Memory B cell (primary cell): ENCODE results near the gene PFAS.
"Not testable (repeated sequence)": the region's sequence is repeated elsewhere in the genome, so short reads cannot be mapped to it uniquely, and the experiment has no call there.

ENCODE experiments used
- ATAC-seq: fragments of 150-1000 bp; cut with Tn5 transposase; 2 replicates; pipeline ENCODE4 v1.10.0; 2021; ENCODE audit warnings: low read depth, mild to moderate bottlenecking, moderate library complexity
- DNase-seq, 2 donors: peaks; one replicate each; pipeline ENCODE4 v3.0.0; 2022; ENCODE audit warnings: low spot score in 2 of 2
- H3K27ac Mint-ChIP-seq: one replicate; pipeline ENCODE4 v1.8.0; 2022; ENCODE audit warnings: mild to moderate bottlenecking, moderate library complexity, mixed read lengths
- H3K27me3 Mint-ChIP-seq: one replicate; pipeline ENCODE4 v1.8.0; 2022; ENCODE audit warnings: mixed read lengths
- H3K36me3 Mint-ChIP-seq: one replicate; pipeline ENCODE4 v1.8.0; 2022; ENCODE audit warnings: mild to moderate bottlenecking, mixed read lengths
- H3K4me1 Mint-ChIP-seq: one replicate; pipeline ENCODE4 v1.8.0; 2022; ENCODE audit warnings: mixed read lengths
- H3K4me3 Mint-ChIP-seq: one replicate; pipeline ENCODE4 v1.8.0; 2022; ENCODE audit warnings: mild to moderate bottlenecking, moderate library complexity, mixed read lengths
- H3K9me3 Mint-ChIP-seq: one replicate; pipeline ENCODE4 v1.8.0; 2022; ENCODE audit warnings: mixed read lengths

Gene PFAS, protein sequence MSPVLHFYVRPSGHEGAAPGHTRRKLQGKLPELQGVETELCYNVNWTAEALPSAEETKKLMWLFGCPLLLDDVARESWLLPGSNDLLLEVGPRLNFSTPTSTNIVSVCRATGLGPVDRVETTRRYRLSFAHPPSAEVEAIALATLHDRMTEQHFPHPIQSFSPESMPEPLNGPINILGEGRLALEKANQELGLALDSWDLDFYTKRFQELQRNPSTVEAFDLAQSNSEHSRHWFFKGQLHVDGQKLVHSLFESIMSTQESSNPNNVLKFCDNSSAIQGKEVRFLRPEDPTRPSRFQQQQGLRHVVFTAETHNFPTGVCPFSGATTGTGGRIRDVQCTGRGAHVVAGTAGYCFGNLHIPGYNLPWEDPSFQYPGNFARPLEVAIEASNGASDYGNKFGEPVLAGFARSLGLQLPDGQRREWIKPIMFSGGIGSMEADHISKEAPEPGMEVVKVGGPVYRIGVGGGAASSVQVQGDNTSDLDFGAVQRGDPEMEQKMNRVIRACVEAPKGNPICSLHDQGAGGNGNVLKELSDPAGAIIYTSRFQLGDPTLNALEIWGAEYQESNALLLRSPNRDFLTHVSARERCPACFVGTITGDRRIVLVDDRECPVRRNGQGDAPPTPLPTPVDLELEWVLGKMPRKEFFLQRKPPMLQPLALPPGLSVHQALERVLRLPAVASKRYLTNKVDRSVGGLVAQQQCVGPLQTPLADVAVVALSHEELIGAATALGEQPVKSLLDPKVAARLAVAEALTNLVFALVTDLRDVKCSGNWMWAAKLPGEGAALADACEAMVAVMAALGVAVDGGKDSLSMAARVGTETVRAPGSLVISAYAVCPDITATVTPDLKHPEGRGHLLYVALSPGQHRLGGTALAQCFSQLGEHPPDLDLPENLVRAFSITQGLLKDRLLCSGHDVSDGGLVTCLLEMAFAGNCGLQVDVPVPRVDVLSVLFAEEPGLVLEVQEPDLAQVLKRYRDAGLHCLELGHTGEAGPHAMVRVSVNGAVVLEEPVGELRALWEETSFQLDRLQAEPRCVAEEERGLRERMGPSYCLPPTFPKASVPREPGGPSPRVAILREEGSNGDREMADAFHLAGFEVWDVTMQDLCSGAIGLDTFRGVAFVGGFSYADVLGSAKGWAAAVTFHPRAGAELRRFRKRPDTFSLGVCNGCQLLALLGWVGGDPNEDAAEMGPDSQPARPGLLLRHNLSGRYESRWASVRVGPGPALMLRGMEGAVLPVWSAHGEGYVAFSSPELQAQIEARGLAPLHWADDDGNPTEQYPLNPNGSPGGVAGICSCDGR (N-terminal part only)

DNA sequence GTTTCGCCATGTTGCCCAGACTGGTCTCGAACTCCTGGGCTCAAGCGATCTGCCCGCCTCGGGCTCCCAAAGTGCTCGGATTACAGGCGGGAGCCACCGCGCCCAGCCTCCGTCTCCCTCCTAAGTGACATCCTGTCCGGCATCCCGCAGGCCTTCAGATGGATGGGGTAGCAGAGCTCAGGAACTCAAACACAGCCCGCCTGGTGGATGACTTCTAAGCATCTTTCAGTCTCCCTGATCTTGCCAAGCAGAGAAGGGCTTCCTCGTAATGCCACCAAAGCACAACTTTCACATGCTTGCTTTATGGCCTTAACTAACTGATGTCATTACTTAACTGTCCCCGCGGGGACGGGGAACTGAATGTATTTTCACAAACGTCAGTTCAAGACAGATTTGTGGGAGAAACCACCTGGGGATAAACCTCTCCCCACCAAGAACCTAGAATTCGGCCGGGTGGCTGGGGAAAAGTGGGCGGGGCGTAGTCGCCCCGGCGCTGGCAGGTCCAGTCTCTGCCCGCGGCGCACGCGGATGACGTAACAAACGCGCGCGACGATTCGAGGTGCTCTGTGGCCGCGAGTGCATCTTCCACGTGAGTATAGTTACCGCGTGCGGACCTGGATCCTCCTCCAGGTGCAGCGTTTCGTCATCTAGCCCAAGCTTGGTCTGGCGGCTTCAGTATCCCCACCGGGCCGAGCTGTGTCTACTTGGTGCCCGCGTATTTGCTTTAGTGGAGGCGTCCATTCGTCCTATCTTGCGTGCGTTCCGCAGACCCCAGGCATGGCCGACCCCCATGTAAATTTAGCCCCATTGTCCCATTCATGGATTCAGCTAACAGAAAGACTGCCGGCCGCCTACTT, at the start of gene PFAS:
Gene PFAS, plus strand, starts transcription at position 539 of the 857 bp plus-strand sequence. CDS start 4,649 bp downstream, outside the sequence.
- Mint-ChIP-seq H3K27me3 (no peaks in the 10 kb centered on the region), H3K4me1 (peaks cover 31% of the 10 kb centered on the region), H3K27ac (peak within 1 kb of the TSS; percentile 100), H3K36me3 (peaks cover 13% of the 10 kb centered on the region), H3K4me3 (peak within 1 kb of the TSS; percentile 98), H3K9me3 (no peaks in the 10 kb centered on the region)
- ATAC-seq = peak; percentile 54
- peak; percentile 97 to 99 for DNase-seq

DNA sequence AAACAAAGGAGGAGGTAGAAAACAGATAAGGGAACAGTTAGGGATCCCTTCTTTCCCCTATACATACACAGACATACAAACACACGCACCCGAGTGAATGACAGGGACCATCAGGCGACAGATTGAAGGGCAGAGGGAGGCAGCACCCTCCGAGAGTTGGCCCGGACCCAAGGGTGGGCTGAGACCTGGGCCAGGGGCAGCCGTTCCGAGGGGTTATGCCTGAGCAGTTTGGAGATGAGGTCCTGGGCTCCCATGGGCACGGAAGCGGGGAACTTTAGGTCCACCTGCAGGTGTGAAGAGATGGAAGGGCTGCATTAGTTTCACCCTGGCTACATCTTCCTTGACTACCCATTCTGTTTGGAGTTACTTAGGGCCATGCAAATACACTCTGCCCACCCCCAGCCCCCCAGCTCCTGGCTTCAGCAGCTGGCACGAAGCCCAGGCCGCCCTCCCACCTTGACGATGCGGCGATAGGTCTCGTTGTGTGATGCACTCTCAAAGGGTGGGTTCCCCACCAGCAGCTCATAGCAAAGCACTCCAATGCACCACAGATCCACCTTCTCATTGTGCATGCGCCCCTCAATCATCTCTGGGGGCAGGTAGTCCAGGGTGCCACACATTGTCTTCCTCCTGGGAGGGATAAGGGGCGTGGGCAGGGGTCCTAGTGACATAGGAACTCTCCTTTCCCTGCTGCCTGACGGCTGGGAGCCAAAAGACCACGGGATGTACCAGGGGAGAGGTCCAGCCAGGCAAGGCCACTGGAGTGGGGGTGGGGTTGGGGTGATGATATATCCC, 44.1 kb upstream of the PFAS start:
- H3K27me3 Mint-ChIP-seq = no peaks in the 10 kb centered on the region
- no peak for ATAC-seq
- no peak overlapping the region for H3K4me3 Mint-ChIP-seq
- no peak for DNase-seq
- no peaks in the 10 kb centered on the region for H3K9me3 Mint-ChIP-seq
- H3K36me3 Mint-ChIP-seq = no peaks in the 10 kb centered on the region
- H3K27ac Mint-ChIP-seq = no peak overlapping the region
- peaks cover 5% of the 10 kb centered on the region for H3K4me1 Mint-ChIP-seq

DNA sequence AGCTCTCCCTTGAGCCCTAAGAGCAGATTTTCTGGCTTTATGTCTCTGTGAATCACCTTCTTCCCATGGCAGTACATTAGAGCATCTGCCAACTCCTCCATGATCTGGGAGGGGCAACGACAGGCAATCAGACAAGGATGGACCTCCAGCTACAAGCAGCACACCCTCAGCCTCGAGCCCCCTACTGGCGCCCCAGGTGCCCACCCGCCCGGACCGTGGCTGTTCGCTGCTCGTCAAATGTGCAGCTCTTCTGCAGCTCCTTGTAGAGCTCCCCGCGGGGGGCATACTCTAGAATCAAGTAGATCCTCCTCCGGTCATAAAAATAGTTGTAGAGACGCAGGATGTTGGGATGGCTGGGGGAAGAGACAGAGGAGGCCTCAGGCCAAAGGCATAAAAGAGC, 42.6 kb upstream of the PFAS start:
- H3K27ac Mint-ChIP-seq = no peak overlapping the region
- DNase-seq = no peak
- H3K4me3 Mint-ChIP-seq = no peak overlapping the region

DNA sequence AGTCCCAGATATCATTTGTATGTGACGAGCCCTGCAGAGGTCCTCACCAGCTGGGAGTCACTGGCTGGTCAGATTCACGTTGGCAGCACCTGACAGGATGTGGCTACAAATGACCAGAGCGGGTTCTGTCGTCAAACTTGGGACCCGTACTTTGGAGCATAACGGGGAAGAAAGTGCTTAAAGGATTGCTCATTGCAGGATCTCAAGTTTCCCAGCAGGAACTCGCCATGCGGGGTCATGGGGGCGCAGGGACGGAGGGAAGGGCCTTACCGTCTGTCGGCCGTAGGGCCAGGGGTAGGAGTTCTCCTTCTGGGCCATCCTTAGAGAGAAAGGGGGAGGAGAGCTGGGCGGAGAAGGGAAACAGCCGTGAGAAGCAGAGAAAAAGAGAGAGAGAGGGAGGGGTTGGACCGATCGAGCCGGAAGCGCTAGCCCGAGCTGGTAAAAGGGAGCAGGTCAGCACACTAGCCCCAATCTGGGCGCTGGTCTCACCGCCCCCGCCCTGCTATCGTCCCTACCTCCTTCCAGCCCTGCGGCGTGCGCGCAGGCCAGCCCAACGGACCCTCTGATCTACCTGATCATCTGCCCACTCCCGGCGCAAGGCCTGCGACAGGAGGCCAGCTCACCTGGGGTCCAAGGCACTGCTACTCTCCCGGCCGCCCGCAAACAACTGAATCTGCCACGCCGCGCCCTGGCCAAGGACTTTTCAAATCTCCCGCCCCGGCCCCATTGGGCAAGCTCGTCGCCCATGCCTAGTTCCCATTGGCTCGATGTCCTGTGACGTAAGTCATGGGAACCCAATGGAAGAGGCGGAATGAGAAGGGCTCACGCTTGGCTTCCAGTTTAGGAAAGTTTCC, 39.0 kb upstream of the PFAS start, which contains the start of gene AURKB:
Gene AURKB, minus strand, starts transcription at position 669 of the 854 bp plus-strand sequence. Its CDS starts 351 bp downstream, at position 318.
- peak within 1 kb of the TSS; percentile 57 for H3K27ac Mint-ChIP-seq
- no peaks in the 10 kb centered on the region for H3K9me3 Mint-ChIP-seq
- H3K4me3 Mint-ChIP-seq = peak within 1 kb of the TSS; percentile 91
- H3K36me3 Mint-ChIP-seq = no peaks in the 10 kb centered on the region
- DNase-seq (peak; percentile 87 to 88), ATAC-seq (peak; percentile 99)
- H3K27me3 Mint-ChIP-seq = no peaks in the 10 kb centered on the region
- H3K4me1 Mint-ChIP-seq = peaks cover 15% of the 10 kb centered on the region

More for the DNA sequence above, 42.6 kb upstream of the PFAS start:
- H3K27me3 Mint-ChIP-seq = no peaks in the 10 kb centered on the region
- no peaks in the 10 kb centered on the region for H3K36me3 Mint-ChIP-seq
- H3K4me1 Mint-ChIP-seq = peaks cover 15% of the 10 kb centered on the region
- H3K9me3 Mint-ChIP-seq = no peaks in the 10 kb centered on the region
- no peak for ATAC-seq

DNA sequence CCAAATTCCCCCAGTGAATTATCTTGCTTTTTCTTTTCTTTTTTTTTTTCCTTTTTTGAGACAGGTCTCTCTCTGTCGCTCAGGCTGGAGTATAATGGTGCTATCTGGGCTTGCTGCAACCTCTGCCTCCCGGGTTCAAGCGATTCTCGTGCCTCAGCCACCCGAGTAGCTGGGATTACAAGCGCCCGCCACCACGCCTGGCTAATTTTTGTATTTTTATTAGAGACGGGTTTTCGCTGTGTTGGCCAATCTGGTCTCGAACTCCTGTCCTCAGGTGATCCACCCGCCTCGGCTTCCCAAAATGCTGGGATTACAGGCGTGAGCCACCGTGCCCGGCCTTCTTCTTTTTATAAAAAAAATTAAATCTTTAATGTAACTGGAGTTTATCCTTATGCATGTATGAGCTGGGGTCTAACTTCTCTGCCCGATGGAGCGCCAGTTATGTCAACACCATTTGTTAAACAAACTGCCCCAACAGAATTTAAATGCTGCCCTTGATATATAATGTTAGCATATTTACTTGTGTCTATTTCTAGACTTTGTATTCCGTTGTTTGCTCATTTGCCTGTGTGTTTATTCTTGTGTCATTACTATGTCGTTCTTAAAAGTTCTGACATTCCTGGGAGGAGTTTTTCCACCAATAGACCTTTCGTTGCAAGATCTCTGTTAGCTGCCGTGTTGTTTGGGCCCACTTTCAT, 38.2 kb upstream of the PFAS start:
- Mint-ChIP-seq H3K27ac (peak overlapping the region; percentile 57), H3K4me1 (peaks cover 15% of the 10 kb centered on the region), H3K27me3 (no peaks in the 10 kb centered on the region), H3K9me3 (no peaks in the 10 kb centered on the region), H3K36me3 (no peaks in the 10 kb centered on the region), H3K4me3 (peak overlapping the region; percentile 91)
- ATAC-seq = peak; percentile 34
- DNase-seq = no peak

DNA sequence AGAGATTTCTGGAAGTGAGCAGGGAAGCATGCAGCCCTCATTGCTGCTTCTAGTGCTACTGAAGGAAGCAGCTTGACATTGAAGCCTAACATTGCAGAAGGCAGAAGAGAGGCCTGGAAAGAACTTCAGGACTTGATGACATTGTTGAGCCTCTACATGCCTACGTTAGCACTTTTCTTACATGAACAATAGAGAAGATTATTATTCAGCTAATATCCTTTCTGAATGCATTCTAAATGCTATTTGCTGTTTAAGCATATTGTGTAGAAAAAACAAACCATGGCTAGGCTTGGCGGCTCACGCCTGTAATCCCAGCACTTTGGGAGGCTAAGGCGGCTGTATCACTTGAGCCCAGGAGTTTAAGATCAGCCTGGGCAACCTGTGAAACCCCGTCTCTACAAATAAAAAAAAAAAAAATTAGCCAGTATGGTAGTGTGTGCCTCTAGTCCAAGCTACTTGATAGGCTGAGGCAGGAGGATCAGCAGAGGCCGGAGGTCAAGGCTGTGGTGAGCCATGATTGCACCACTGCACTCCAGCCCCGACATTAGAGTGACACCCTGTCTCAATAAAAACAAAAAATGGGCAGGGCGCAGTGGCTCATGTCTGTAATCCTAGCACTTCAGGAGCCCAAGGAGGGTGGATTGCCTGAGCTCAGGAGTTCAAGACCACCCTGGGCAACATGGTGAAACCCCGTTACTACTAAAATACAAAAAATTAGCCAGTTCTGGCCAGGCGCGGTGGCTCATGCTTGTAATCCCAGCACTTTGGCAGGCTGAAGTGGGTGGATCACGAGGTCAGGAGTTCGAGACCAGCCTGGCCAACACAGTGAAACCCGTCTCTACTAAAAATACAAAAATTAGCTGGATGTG, 36.5 kb upstream of the PFAS start:
- H3K4me3 Mint-ChIP-seq = no peak overlapping the region
- H3K9me3 Mint-ChIP-seq = no peaks in the 10 kb centered on the region
- H3K27ac Mint-ChIP-seq = no peak overlapping the region

DNA sequence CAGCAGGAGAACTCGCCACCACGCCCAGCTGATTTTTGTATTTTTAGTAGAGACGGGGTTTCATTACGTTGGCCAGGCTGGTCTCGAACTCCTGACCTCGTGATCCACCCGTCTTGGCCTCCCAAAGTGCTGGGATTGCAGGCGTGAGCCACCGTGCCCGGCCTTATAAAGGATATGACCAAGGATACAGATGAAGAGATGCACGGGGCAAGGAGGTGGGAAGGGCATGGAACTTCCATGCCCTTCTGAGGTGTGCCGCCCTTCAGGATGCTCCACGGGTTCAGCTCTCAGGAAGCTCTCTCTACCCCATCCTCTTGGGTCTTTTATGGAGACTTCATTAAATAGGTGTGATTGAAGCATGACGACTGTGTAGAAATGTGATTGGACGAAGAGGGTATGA, 35.1 kb upstream of the PFAS start:
- not testable (repeated sequence) for H3K36me3 Mint-ChIP-seq, H3K4me3 Mint-ChIP-seq, H3K27ac Mint-ChIP-seq, DNase-seq, H3K27me3 Mint-ChIP-seq, H3K9me3 Mint-ChIP-seq, ATAC-seq
- H3K4me1 Mint-ChIP-seq = peaks cover 18% of the 10 kb centered on the region

More for the DNA sequence above, 36.5 kb upstream of the PFAS start:
- H3K27me3 Mint-ChIP-seq = no peaks in the 10 kb centered on the region
- ATAC-seq = no peak
- DNase-seq = no peak
- peaks cover 15% of the 10 kb centered on the region for H3K4me1 Mint-ChIP-seq
- H3K36me3 Mint-ChIP-seq = no peaks in the 10 kb centered on the region

DNA sequence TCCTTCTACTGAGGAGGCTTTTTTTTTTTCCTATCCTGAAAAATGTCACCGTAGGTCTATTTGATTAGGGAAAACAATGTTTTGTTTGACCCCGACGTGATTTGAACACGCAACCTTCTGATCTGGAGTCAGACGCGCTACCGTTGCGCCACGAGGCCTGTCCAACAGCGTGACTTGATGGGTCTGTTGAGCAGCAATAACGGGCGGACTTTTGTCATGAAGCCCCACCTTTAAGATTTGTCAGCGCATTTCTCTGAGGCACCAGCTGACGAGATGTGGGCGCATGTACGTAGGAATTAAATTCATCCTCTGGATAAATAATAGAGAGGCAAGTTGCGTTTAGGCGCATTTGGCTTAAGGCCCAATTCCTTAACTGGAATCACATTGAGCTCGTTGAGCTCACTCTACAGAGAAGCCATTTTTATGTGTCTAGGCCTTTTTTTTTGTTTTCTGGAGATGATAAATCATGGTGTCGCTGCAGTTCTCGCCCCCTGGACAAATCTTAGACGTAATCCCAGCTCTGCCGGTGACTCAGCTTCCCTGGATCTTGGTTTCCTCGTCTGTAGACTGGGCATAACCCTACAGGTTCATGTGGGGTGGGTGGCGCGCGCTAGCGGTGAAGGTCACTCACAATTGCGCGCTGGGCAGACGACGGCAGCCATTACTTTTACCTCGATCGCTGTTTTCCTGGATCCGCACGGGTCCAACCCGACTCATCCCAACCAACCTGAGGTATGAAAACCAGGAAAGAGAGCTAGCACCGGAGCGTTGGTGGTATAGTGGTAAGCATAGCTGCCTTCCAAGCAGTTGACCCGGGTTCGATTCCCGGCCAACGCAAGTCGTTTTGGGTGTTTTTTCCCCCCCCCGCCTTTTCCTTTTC, 28.1 kb upstream of the PFAS start:
- no peaks in the 10 kb centered on the region for H3K9me3 Mint-ChIP-seq
- H3K4me1 Mint-ChIP-seq = peaks cover 39% of the 10 kb centered on the region
- DNase-seq = peak; percentile 72 to 90

DNA sequence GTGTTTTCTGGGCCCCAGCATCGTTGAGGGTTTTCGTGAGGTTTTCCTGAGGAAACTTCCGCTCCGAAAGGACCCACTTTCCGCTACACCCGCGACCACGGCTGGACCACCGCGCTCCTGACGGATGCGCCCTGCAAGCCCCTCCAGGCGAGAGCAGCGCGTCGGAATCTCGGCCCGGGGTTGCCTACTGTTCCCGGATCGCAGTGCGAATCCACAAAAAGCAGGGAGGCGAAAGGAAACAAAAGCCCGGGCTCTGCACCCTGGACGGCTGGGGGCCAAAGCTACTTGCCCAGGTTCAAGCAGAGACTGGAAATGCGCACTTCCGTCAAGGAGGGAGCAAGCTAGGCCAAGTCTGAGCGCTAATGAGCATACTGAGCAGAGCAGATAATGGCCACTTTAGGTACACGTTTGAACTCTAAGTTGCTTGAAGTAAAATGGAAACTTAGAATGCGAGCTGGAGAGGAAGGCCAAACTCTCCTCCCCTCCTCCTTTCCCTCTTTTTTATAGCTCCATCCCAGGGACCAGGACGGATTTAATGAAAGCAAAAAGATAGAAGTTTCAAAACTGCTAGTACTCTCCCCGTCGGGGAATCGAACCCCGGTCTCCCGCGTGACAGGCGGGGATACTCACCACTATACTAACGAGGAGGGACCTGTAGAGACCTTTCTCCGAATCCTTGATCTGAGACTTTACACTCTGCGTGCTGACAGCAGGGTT, 27.3 kb upstream of the PFAS start:
- Mint-ChIP-seq H3K27me3 (no peaks in the 10 kb centered on the region), H3K4me1 (peaks cover 45% of the 10 kb centered on the region), H3K36me3 (peaks cover 7% of the 10 kb centered on the region), H3K4me3 (peak overlapping the region; percentile 94), H3K9me3 (no peaks in the 10 kb centered on the region), H3K27ac (peak overlapping the region; percentile 100)
- peak; percentile 95 for DNase-seq
- ATAC-seq = peak; percentile 61

More for the DNA sequence above, 28.1 kb upstream of the PFAS start:
- Mint-ChIP-seq H3K27ac (peak overlapping the region; percentile 100), H3K27me3 (no peaks in the 10 kb centered on the region), H3K4me3 (peak overlapping the region; percentile 94), H3K36me3 (peaks cover 7% of the 10 kb centered on the region)
- ATAC-seq = peak; percentile 14
